ENCODE data around the gene EFCAB9.
A peak's percentile ranks its signal among the peaks of the same experiment; 100 is the strongest.

The EFCAB9 gene

GRCh38 chr5:172235827-172236736 lies 42.1 kb downstream of the EFCAB9 start:
- H3K4me2 ChIP-seq (ENCODE audit: low read depth, low read length) = 0 out of 2 replicates have a peak overlapping the region, but pooled peaks have one; percentile 33
- H3K79me2 ChIP-seq (ENCODE audit: low read length) = no peaks in the 10 kb centered on the region
- no peak overlapping the region; the same call in 1 of the 2 replicates for H3K27ac ChIP-seq (ENCODE audit: low read length)
- no peak overlapping the region for H3K4me3 ChIP-seq (ENCODE audit: low read length)
- no peaks in the 10 kb centered on the region for H3K9me2 ChIP-seq (replicated peaks; ENCODE audit: insufficient read depth, low read length)
- H3K36me3 ChIP-seq (replicated peaks; ENCODE audit: insufficient read depth, low read length) = no peaks in the 10 kb centered on the region
- H4K20me1 ChIP-seq (ENCODE audit: insufficient read depth, low read length) = no peaks in the 10 kb centered on the region
- H2AFZ ChIP-seq (ENCODE audit: low read length) = no peak overlapping the region
- peaks cover 3% of the 10 kb centered on the region; the same call in 1 of the 2 replicates for H3F3A ChIP-seq (ENCODE audit: insufficient read depth, low read length)
- peaks cover 17% of the 10 kb centered on the region for H3K4me1 ChIP-seq (ENCODE audit: low read length)
- DNase-seq = no peak
- H3K9me3 ChIP-seq (replicated peaks; ENCODE audit: insufficient read depth, low read length) = no peaks in the 10 kb centered on the region
- no peak for TF ChIP-seq EZH2phosphoT487 (IDR thresholded peaks at IDR 0.05; ENCODE audit: low read length)
- no peak for TF ChIP-seq CTCF (IDR thresholded peaks at IDR 0.05; ENCODE audit: low read length)
- no peak for TF ChIP-seq EZH2 (optimal IDR thresholded peaks at IDR 0.05; ENCODE audit: low read depth, low read length)
- no peaks in the 10 kb centered on the region for H3K27me3 ChIP-seq (replicated peaks; ENCODE audit: insufficient read depth, low read length)
- H3K9ac ChIP-seq (ENCODE audit: low read length) = no peak overlapping the region

- no peaks in the 10 kb centered on the region for H3K9me2 ChIP-seq (replicated peaks; ENCODE audit: insufficient read depth, low read length)
- H3F3A ChIP-seq (ENCODE audit: insufficient read depth, low read length) = peaks cover 3% of the 10 kb centered on the region; the same call in 1 of the 2 replicates
- peaks cover 17% of the 10 kb centered on the region for H3K4me1 ChIP-seq (ENCODE audit: low read length)
- no peak overlapping the region for H3K4me2 ChIP-seq (ENCODE audit: low read depth, low read length)
- H3K27me3 ChIP-seq (replicated peaks; ENCODE audit: insufficient read depth, low read length) = no peaks in the 10 kb centered on the region
- no peaks in the 10 kb centered on the region for H3K9me3 ChIP-seq (replicated peaks; ENCODE audit: insufficient read depth, low read length)
- TF ChIP-seq CTCF (IDR thresholded peaks at IDR 0.05; ENCODE audit: low read length) (no peak), EZH2 (optimal IDR thresholded peaks at IDR 0.05; ENCODE audit: low read depth, low read length) (no peak), EZH2phosphoT487 (IDR thresholded peaks at IDR 0.05; ENCODE audit: low read length) (no peak)
- H2AFZ ChIP-seq (ENCODE audit: low read length) = no peak overlapping the region
- H3K4me3 ChIP-seq (ENCODE audit: low read length) = no peak overlapping the region
- H3K79me2 ChIP-seq (ENCODE audit: low read length) = no peaks in the 10 kb centered on the region
- H4K20me1 ChIP-seq (ENCODE audit: insufficient read depth, low read length) = no peaks in the 10 kb centered on the region
- no peaks in the 10 kb centered on the region for H3K36me3 ChIP-seq (replicated peaks; ENCODE audit: insufficient read depth, low read length)
- no peak overlapping the region for H3K9ac ChIP-seq (ENCODE audit: low read length)
- DNase-seq = no peak
- no peak overlapping the region for H3K27ac ChIP-seq (ENCODE audit: low read length)
Observed at GRCh38 chr5:172238334-172238733, 44.4 kb downstream of the EFCAB9 start.

DNA sequence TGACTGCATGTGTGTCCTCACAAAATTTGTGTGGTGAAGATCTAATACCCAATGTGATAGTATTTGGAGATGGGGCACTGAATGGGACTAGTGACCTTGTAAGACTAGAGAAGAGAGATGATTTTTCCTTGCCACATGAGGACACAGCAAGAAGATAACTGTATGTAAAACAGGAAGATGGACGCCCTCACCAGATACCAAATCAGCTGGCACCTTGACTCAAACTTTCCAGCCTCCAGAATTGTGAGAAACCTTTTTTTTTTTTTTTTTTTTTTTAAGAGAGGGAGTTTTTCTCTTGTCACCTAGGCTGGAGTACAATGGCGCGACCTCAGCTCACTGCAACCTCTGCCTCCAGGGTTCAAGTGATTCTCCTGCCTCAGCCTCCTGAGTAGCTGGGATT lies 49.3 kb downstream of the EFCAB9 start:
- H3K4me3 ChIP-seq (ENCODE audit: low read length) = no peak overlapping the region
- no peaks in the 10 kb centered on the region for H3F3A ChIP-seq (ENCODE audit: insufficient read depth, low read length)
- no peak overlapping the region for H3K27ac ChIP-seq (ENCODE audit: low read length)
- no peak overlapping the region for H3K4me2 ChIP-seq (ENCODE audit: low read depth, low read length)
- H4K20me1 ChIP-seq (ENCODE audit: insufficient read depth, low read length) = no peaks in the 10 kb centered on the region
- H3K79me2 ChIP-seq (ENCODE audit: low read length) = no peaks in the 10 kb centered on the region
- no peak overlapping the region for H3K9ac ChIP-seq (ENCODE audit: low read length)
- H3K4me1 ChIP-seq (ENCODE audit: low read length) = no peaks in the 10 kb centered on the region
- H3K9me2 ChIP-seq (replicated peaks; ENCODE audit: insufficient read depth, low read length) = no peaks in the 10 kb centered on the region
- no peaks in the 10 kb centered on the region for H3K36me3 ChIP-seq (replicated peaks; ENCODE audit: insufficient read depth, low read length)
- H3K9me3 ChIP-seq (replicated peaks; ENCODE audit: insufficient read depth, low read length) = no peaks in the 10 kb centered on the region
- H3K27me3 ChIP-seq (replicated peaks; ENCODE audit: insufficient read depth, low read length) = no peaks in the 10 kb centered on the region
- DNase-seq = no peak
- TF ChIP-seq EZH2phosphoT487 (IDR thresholded peaks at IDR 0.05; ENCODE audit: low read length) (no peak), EZH2 (optimal IDR thresholded peaks at IDR 0.05; ENCODE audit: low read depth, low read length) (no peak), CTCF (IDR thresholded peaks at IDR 0.05; ENCODE audit: low read length) (no peak)
- no peak overlapping the region for H2AFZ ChIP-seq (ENCODE audit: low read length)

All from MM.1S (cell line).